K562 (cell line): Measurements from ENCODE around the gene FAM83E. TPM values are rescaled to one million over a fixed set of nuclear protein-coding genes. Genes with fewer than 3 reads are reported as not detected.
A peak's percentile ranks its signal among the peaks of the same experiment; 100 is the strongest.

ENCODE experiments used
- CBX2 ChIP-seq: fragments of 200-600 bp; sonication (generic); IDR thresholded peaks from one replicate; pipeline ENCODE4 v1.6.1; 2012; ENCODE audit warnings: mild to moderate bottlenecking, low read length, inconsistent platforms; ENCODE audit not compliant: insufficient read depth, poor library complexity, severe bottlenecking
- CBX5 ChIP-seq: IDR thresholded peaks from 2 replicates; pipeline ENCODE4 v1.6.1; 2014; ENCODE audit warnings: low read depth, borderline replicate concordance
- CEBPB ChIP-seq: fragments of 450-650 bp; IDR thresholded peaks from 2 replicates; pipeline ENCODE4 v1.6.1; 2016; ENCODE audit warnings: missing genetic modification characterization, missing compliant biosample characterization
- EP300 ChIP-seq: IDR thresholded peaks from 2 replicates; pipeline ENCODE4 v1.6.1; 2012; ENCODE audit warnings: low read length, improper control_type of control experiment
- FOXA3 ChIP-seq, 2 experiments: fragments of 450-650 bp in 1 of 2; sonication (generic) in 1 of 2; formaldehyde crosslinking; IDR thresholded peaks in 1 of 2; conservative IDR thresholded peaks in 1 of 2; 2 replicates each; pipeline versions ENCODE4 v1.4.0 to v1.8.0; 2020 to 2022; ENCODE audit warnings: mild to moderate bottlenecking in 2 of 2, missing genetic modification reagents in 1 of 2
- KAT7 ChIP-seq: sonication (generic); formaldehyde crosslinking; IDR thresholded peaks from 2 replicates; pipeline ENCODE4 v1.8.0; 2022; ENCODE audit warnings: missing genetic modification reagents, mild to moderate bottlenecking, borderline replicate concordance
- MYNN ChIP-seq, 2 experiments: sonication (generic); formaldehyde crosslinking in 1 of 2; IDR thresholded peaks; 2 replicates each; pipeline versions ENCODE4 v1.5.0 to v1.6.1; 2016 to 2020; ENCODE audit warnings: antibody characterized with exemption in 1 of 2, missing genetic modification reagents in 1 of 2
- NFXL1 ChIP-seq: fragments of 450-650 bp; formaldehyde crosslinking; IDR thresholded peaks from 2 replicates; pipeline ENCODE4 v1.4.0; 2021; ENCODE audit warnings: mild to moderate bottlenecking
- POLR2A ChIP-seq: fragments of 450-650 bp; conservative IDR thresholded peaks from 2 replicates; pipeline ENCODE4 v1.6.1; 2016
- POLR2AphosphoS5 ChIP-seq: IDR thresholded peaks from 2 replicates; pipeline ENCODE4 v1.6.1; 2011; ENCODE audit warnings: mild to moderate bottlenecking, low read depth, low read length, moderate library complexity; ENCODE audit not compliant: control insufficient read depth, insufficient read depth
- POLR3G ChIP-seq: IDR thresholded peaks from 2 replicates; pipeline ENCODE4 v1.6.1; 2011; ENCODE audit not compliant: insufficient read length, insufficient replicate concordance; ENCODE audit errors: extremely low read depth
- PTTG1 ChIP-seq: fragments of 450-650 bp; IDR thresholded peaks from 2 replicates; pipeline ENCODE4 v1.6.1; 2016; ENCODE audit warnings: low read depth, mild to moderate bottlenecking, missing genetic modification characterization, missing compliant biosample characterization
- SAFB ChIP-seq: fragments of 200-400 bp; formaldehyde crosslinking; IDR thresholded peaks from 2 replicates; pipeline ENCODE4 v1.6.1; 2017; ENCODE audit warnings: low read depth, low read length, borderline replicate concordance
- ZFPM2 ChIP-seq: fragments of 250-450 bp; sonication (Bioruptor Pico); IDR thresholded peaks from 2 replicates; pipeline ENCODE4 v1.5.1; 2022; ENCODE audit warnings: mild to moderate bottlenecking
- ZNF717 ChIP-seq: fragments of 250-450 bp; sonication (Bioruptor Pico); IDR thresholded peaks from 2 replicates; pipeline ENCODE4 v1.5.0; 2021
- polyA plus RNA-seq, 8 experiments: library from polyadenylated mRNA; depleted of rRNA in 4 of 8; stranded (reverse) in 5 of 8; unstranded in 3 of 8; fragments of >200 nt; fragmentation: Nextera tagmentation in 2 of 8; fragmentation: Illumina TruSeq in 1 of 8; extraction: Ambion mirVana in 2 of 8; extraction: Trizol in 1 of 8; gene quantifications; 2 replicates each; pipeline versions ENCODE4 v1.2.1 to v1.2.3, GENCODE V29; 2011 to 2014; ENCODE audit warnings: inconsistent platforms in 1 of 8, missing spikeins in 1 of 8
- total RNA-seq, 7 experiments: library from RNA; depleted of rRNA in 6 of 7; stranded (reverse); fragments of >200 nt in 6 of 7; fragmentation: Illumina TruSeq in 2 of 7; extraction: Trizol in 2 of 7; gene quantifications; 2 replicates each; pipeline versions ENCODE4 v1.2.1 to v1.2.3, GENCODE V29; 2011 to 2021; ENCODE audit warnings: low replicate concordance in 1 of 7
- TF ChIP-seq, protein P1 (sequence below): sonication (generic); formaldehyde crosslinking; IDR thresholded peaks from 2 replicates; pipeline ENCODE4 v1.4.0; 2020; ENCODE audit warnings: mild to moderate bottlenecking, missing genetic modification reagents
- TF ChIP-seq, protein P2 (sequence below): sonication (generic); formaldehyde crosslinking; IDR thresholded peaks from 2 replicates; pipeline ENCODE4 v1.8.1; 2023; ENCODE audit warnings: mild to moderate bottlenecking, missing genetic modification reagents
- TF ChIP-seq, protein P3 (sequence below), 2 experiments: IDR thresholded peaks; 2 replicates each; pipeline ENCODE4 v1.6.1; 2012; ENCODE audit warnings: improper control_type of control experiment in 2 of 2, low read depth in 2 of 2, low read length in 2 of 2, borderline replicate concordance in 1 of 2
- TF ChIP-seq, protein P4 (sequence below): fragments of 250-450 bp; sonication (Bioruptor Pico); IDR thresholded peaks from 2 replicates; pipeline ENCODE4 v1.5.0; 2021

FAM83E gene
- total and polyA plus RNA-seq, 9 of the 15 experiments (the other 6 are each of a cell fraction or from before 2014, with no cell fraction given) = 0.15 to 0.87 (median 0.29) TPM; not detected in 4

DNA sequence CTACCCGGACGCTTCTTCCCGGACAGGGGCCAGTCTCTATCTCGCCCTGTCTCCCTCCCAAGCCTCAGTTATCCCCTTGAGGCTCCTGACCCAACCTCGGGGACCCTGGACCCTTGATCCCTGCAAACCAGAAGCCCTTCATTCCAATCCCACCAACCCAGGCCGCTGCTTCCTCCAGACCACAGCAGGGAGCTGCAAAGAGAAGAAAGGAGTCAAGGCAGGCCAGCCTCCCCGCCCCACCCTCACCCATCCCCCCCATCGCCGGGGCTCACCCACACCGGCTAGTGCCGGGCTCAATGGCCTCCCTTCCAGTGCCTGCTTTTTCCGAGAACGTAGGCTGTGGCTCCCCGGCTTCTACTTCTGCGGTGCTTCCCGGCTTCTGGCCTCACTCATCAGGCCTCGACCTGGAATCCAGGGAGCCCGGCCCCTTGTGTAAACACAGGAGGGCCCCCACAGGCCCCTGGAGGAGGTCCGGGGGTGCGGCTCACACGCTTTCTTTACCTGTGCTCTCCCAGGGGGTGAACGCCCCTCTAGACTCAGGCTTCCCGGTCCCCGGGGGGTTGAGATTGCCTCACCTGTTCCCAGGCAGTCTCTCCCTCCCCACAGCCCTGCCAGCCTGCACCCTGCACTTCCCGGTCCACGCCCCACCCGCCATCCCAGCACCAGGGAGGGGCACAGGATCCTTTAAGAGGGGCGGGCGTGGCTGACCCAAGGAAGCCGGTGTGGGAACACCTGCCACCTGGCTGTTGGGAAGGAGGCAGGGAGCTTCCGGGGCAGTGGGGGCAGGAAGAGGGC is at the start of gene FAM83E (continued):
- TF ChIP-seq, protein P1, sequence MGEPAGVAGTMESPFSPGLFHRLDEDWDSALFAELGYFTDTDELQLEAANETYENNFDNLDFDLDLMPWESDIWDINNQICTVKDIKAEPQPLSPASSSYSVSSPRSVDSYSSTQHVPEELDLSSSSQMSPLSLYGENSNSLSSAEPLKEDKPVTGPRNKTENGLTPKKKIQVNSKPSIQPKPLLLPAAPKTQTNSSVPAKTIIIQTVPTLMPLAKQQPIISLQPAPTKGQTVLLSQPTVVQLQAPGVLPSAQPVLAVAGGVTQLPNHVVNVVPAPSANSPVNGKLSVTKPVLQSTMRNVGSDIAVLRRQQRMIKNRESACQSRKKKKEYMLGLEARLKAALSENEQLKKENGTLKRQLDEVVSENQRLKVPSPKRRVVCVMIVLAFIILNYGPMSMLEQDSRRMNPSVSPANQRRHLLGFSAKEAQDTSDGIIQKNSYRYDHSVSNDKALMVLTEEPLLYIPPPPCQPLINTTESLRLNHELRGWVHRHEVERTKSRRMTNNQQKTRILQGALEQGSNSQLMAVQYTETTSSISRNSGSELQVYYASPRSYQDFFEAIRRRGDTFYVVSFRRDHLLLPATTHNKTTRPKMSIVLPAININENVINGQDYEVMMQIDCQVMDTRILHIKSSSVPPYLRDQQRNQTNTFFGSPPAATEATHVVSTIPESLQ (CRISPR knock-in tag) = no peak
- TF ChIP-seq MYNN (IDR thresholded peaks at IDR 0.05) (peak; percentile 90; the same call in 1 of the 2 replicates), MYNN (CRISPR knock-in tag; IDR thresholded peaks at IDR 0.05) (no peak), PTTG1 (tag) (no peak), CBX2 (no peak), CBX5 (no peak), FOXA3 (CRISPR knock-in tag; conservative IDR thresholded peaks at IDR 0.05 in 1 of 2, IDR thresholded peaks at IDR 0.05 in 1 of 2) (peak; percentile 59 to 83; a peak in 3 of 4 replicates), ZFPM2 (CRISPR knock-in tag) (0 out of 2 replicates have a peak, but pooled peaks have one; percentile 26), EP300 (no peak), POLR3G (no peak), CEBPB (tag) (no peak), NFXL1 (0 out of 2 replicates have a peak, but pooled peaks have one; percentile 67), POLR2AphosphoS5 (peak; percentile 90), KAT7 (CRISPR knock-in tag) (peak; percentile 23; the same call in 1 of the 2 replicates), ZNF717 (CRISPR knock-in tag) (peak; percentile 87; the same call in 1 of the 2 replicates), POLR2A (peak; percentile 86), SAFB (no peak)
- TF ChIP-seq, protein P2, sequence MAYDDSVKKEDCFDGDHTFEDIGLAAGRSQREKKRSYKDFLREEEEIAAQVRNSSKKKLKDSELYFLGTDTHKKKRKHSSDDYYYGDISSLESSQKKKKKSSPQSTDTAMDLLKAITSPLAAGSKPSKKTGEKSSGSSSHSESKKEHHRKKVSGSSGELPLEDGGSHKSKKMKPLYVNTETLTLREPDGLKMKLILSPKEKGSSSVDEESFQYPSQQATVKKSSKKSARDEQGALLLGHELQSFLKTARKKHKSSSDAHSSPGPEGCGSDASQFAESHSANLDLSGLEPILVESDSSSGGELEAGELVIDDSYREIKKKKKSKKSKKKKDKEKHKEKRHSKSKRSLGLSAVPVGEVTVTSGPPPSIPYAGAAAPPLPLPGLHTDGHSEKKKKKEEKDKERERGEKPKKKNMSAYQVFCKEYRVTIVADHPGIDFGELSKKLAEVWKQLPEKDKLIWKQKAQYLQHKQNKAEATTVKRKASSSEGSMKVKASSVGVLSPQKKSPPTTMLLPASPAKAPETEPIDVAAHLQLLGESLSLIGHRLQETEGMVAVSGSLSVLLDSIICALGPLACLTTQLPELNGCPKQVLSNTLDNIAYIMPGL (CRISPR knock-in tag) = peak; percentile 7; the same call in 1 of the 2 replicates
- TF ChIP-seq, protein P3, sequence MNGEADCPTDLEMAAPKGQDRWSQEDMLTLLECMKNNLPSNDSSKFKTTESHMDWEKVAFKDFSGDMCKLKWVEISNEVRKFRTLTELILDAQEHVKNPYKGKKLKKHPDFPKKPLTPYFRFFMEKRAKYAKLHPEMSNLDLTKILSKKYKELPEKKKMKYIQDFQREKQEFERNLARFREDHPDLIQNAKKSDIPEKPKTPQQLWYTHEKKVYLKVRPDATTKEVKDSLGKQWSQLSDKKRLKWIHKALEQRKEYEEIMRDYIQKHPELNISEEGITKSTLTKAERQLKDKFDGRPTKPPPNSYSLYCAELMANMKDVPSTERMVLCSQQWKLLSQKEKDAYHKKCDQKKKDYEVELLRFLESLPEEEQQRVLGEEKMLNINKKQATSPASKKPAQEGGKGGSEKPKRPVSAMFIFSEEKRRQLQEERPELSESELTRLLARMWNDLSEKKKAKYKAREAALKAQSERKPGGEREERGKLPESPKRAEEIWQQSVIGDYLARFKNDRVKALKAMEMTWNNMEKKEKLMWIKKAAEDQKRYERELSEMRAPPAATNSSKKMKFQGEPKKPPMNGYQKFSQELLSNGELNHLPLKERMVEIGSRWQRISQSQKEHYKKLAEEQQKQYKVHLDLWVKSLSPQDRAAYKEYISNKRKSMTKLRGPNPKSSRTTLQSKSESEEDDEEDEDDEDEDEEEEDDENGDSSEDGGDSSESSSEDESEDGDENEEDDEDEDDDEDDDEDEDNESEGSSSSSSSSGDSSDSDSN (IDR thresholded peaks at IDR 0.05; ENCODE audit: borderline replicate concordance in 1 of 2, low read depth in 2 of 2, low read length in 2 of 2) = no peak
- TF ChIP-seq, protein P4, sequence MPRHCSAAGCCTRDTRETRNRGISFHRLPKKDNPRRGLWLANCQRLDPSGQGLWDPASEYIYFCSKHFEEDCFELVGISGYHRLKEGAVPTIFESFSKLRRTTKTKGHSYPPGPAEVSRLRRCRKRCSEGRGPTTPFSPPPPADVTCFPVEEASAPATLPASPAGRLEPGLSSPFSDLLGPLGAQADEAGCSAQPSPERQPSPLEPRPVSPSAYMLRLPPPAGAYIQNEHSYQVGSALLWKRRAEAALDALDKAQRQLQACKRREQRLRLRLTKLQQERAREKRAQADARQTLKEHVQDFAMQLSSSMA (CRISPR knock-in tag) = no peak
